ENCODE measurements around the gene CBX4.
A peak's percentile ranks its signal among the peaks of the same experiment; 100 is the strongest.

CBX4 gene

DNA sequence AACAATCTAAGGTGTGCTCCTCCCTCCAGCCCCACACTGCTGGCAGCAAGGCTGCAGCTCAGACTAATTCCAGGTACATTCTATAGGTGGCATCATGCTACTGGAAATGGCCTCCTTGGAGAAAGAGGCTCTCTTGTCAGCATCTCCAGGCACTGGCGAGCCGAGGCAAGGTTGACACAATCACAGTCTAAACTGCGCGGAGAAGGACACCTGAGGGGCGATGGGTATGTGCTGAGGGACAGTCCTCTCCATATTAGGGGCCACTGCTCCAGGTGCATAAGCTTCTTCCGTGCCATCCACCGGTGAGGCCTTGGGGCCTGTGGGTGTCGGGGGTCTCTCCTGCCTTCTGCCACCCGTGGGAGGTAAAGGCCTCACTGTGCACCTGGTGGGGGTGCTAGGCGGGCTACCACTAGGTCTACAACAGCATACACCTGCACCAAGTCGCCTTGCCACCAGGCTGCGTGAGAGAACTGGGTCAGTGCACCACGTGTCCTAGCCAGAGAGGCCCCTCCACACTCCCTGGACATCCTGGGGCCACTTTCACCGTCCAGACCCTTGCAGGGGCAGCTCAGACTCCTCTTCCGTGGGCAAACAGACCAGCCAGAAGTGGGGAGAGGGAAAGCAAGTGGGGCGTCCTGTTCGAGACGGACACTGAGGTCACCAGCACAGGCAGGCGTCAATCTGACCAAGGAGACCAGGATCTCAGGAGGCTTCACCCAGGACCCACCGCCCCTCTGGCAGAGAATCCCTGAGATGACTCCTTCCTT, 30.3 kb downstream of the CBX4 start:
- Mint-ChIP-seq H3K9me3 (no peaks in the 10 kb centered on the region), H3K36me3 (ENCODE audit: insufficient read depth) (peaks cover 24% of the 10 kb centered on the region), H3K27ac (ENCODE audit: low read depth) (no peak overlapping the region), H3K4me3 (peak overlapping the region; percentile 13), H3K27me3 (peaks cover 86% of the 10 kb centered on the region), H3K4me1 (peaks cover 31% of the 10 kb centered on the region)
- DNase-seq (ENCODE audit: low spot score in 2 of 2) (no peak), ATAC-seq (replicated peaks; ENCODE audit: extremely low read depth, poor library complexity, severe bottlenecking) (no peak)

DNA sequence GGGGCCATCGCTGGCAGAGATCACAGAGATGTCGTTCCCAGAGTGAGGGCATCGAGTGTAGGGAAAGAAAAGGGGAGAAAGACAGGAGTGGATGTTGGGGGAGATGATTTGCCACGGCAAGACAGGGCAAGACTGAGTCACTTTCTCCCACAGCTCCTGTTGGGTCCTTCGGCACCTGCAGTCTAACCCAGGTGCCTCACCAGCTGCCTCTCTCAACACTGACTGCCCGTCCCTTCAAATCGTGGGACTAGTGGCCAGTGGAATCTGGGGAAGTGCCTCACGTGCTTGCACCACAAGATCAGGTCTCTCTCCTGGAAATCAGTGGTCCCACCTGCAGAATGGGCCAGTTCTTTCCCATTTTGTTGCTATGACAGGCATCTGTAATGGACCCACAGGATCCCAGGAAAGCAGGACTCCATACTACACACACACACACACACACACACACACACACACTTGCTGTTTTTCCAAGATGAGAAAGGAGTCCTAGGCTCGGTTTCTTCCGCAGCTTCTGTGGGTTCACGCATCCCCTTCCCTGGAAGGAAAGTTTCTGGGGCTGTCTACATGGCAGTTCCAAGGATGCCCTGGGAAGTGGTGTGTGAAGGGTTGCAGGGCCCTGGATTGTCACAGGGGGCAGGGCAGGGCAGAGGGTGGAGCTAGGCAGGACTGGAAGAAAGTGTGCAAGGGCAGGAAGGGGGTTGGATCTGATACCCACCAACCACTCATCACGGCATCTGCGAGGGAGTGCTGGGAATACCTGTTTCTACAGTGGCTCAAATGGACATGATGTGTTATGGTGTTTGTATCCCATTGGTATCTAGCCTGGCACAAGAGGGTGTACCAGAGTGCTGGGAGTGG, 32.1 kb downstream of the CBX4 start:
- no peak overlapping the region for H3K4me3 Mint-ChIP-seq
- H3K27me3 Mint-ChIP-seq: peaks cover 82% of the 10 kb centered on the region
- H3K27ac Mint-ChIP-seq (ENCODE audit: low read depth): no peak overlapping the region
- H3K36me3 Mint-ChIP-seq (ENCODE audit: insufficient read depth): peaks cover 22% of the 10 kb centered on the region
- no peaks in the 10 kb centered on the region for H3K9me3 Mint-ChIP-seq
- H3K4me1 Mint-ChIP-seq: peaks cover 27% of the 10 kb centered on the region
- DNase-seq (ENCODE audit: low spot score in 2 of 2): no peak
- ATAC-seq (replicated peaks; ENCODE audit: extremely low read depth, poor library complexity, severe bottlenecking): no peak

DNA sequence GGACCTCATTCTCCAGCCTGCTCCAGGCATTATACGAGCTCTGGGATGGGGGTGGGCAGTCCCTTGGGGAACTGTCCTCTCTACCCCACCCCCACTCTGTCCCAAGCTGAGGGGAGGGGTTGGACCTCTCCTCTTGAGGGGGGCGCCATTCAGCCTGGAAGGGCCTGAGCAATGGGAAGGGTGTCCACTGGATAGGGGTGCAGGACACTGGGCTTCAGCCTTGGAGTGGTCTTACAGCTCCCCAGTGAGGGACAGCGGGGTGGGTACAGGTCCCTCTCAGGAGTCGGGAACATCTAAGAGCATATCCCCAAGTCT, 32.8 kb downstream of the CBX4 start:
- Mint-ChIP-seq H3K9me3 (no peaks in the 10 kb centered on the region), H3K36me3 (ENCODE audit: insufficient read depth) (peaks cover 18% of the 10 kb centered on the region), H3K4me3 (no peak overlapping the region), H3K27me3 (peaks cover 82% of the 10 kb centered on the region), H3K27ac (ENCODE audit: low read depth) (no peak overlapping the region), H3K4me1 (peaks cover 23% of the 10 kb centered on the region)
- no peak for DNase-seq (ENCODE audit: low spot score in 2 of 2)
- ATAC-seq (replicated peaks; ENCODE audit: extremely low read depth, poor library complexity, severe bottlenecking): no peak

DNA sequence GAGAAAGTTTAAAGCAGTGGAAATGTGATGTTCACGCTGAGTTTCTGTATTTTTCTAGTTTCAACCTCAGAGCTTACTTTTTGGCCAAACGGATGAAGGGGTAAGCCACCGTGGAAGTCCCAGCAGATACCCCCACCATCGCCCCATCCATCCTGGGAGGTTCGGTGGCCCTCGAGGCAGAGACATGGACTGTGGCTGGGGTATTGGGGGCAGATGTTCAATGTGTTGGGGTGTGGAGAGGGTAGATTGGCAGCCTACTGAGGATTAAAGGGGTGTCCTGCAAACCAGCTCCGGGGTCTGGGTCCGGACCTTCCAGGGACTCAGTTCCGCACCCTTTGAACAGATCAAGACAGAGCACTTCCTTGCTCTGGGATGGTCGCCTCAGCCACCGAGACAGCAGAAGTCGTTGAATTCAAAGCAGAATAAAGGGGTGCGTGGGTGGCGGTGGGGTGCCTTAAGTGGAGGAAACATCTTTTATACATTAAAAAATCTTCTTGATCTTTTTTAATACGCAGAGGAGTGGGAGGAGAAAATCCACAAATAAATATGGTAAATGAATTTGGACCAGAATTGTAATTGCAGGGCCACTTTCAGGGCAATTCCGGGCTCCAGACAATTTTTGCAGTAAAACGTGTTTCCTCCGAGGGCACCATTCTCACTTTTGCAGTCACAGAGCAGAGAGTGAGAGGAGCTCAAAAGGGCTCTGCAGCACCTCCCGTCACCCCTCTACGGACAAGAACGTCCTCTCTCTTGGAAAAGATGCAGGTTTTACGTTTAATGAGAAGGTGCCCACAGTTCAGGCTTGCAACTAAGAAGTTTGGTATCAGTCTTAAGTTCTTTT, 34.2 kb downstream of the CBX4 start:
- no peaks in the 10 kb centered on the region for H3K9me3 Mint-ChIP-seq
- H3K27me3 Mint-ChIP-seq: peaks cover 81% of the 10 kb centered on the region
- H3K27ac Mint-ChIP-seq (ENCODE audit: low read depth): peak overlapping the region; percentile 80
- H3K36me3 Mint-ChIP-seq (ENCODE audit: insufficient read depth): peaks cover 22% of the 10 kb centered on the region
- ATAC-seq (replicated peaks; ENCODE audit: extremely low read depth, poor library complexity, severe bottlenecking): no peak
- no peak for DNase-seq (ENCODE audit: low spot score in 2 of 2)
- peak overlapping the region; percentile 73 for H3K4me3 Mint-ChIP-seq
- peaks cover 24% of the 10 kb centered on the region for H3K4me1 Mint-ChIP-seq

DNA sequence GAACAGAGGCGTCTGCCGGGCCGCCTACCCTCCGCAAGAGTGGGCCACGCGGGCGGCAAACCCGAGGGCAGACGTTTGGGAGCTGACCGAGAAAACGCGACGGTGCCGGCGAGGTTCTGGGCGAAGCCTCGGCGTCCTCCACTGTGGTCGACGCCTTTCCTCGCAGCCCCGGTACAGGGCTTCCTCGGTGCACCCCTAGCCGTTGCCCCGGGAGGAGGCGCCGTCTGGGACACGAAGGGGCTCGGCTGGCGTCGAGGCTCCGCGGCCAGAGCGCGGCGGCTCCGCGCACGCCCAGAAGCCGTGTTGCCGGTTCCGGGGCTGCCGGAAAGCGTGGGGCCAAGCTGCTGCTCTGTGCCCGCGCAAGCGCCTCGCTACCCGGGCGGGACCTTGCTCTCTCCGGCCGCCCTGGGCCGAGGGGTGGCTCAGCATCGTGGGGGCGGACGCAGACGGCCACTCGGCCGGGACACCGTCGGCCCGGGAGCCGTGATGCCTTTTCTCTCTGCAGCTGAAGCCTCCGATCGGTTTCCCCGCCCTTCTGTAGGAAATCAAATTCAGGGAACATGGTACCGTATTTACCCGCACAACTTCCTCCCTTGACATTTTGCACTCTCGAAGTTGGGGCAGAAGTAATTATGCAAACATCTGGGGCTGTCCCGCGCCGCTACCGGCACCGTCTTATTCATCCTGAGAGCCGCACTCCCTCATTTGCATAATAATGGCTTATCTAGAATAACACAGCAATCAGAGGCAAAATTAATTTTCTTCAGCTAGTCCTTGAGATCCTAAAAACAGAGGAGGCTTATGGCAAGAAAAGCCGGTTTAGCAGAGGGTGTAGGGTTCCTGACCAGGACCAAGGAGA, 35.0 kb downstream of the CBX4 start:
- DNase-seq (ENCODE audit: low spot score in 2 of 2): no peak
- Mint-ChIP-seq H3K4me1 (peaks cover 32% of the 10 kb centered on the region), H3K36me3 (ENCODE audit: insufficient read depth) (peaks cover 31% of the 10 kb centered on the region), H3K9me3 (no peaks in the 10 kb centered on the region), H3K27me3 (peaks cover 81% of the 10 kb centered on the region), H3K4me3 (peak overlapping the region; percentile 73), H3K27ac (ENCODE audit: low read depth) (peak overlapping the region; percentile 80)
- ATAC-seq (replicated peaks; ENCODE audit: extremely low read depth, poor library complexity, severe bottlenecking): peak; percentile 44

DNA sequence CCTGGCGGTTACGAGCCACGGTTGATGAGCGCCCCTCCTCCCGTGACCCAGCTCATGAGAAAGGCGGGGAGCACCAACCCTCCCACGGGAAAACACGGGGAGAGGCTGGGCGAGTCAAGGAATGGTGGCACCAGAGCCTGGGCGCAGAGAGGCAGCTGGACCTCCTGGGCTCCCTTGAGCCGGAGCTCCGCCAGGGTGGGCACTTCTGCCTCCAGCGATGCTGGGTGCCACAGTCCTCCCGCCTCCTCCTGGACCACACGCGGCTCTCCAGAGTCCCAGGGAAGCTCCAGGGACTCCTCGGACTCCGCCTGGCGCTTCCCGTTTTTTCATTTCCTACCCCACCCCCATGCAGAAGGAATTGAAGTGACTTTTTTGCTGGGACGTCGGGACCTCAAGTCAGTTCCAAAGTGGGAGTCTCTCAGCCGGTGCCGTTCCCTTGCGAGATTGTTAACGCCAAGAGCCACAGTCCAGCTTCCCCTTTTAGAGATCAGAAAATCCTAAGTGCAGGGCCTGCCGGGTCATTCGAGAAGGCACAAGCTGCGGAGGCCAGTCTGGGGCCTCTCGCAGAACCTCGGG, 35.7 kb downstream of the CBX4 start:
- Mint-ChIP-seq H3K27ac (ENCODE audit: low read depth) (no peak overlapping the region), H3K9me3 (no peaks in the 10 kb centered on the region), H3K27me3 (peaks cover 81% of the 10 kb centered on the region), H3K4me3 (peak overlapping the region; percentile 46), H3K36me3 (ENCODE audit: insufficient read depth) (peaks cover 31% of the 10 kb centered on the region), H3K4me1 (peaks cover 35% of the 10 kb centered on the region)
- DNase-seq (ENCODE audit: low spot score in 2 of 2) (no peak), ATAC-seq (replicated peaks; ENCODE audit: extremely low read depth, poor library complexity, severe bottlenecking) (no peak)

DNA sequence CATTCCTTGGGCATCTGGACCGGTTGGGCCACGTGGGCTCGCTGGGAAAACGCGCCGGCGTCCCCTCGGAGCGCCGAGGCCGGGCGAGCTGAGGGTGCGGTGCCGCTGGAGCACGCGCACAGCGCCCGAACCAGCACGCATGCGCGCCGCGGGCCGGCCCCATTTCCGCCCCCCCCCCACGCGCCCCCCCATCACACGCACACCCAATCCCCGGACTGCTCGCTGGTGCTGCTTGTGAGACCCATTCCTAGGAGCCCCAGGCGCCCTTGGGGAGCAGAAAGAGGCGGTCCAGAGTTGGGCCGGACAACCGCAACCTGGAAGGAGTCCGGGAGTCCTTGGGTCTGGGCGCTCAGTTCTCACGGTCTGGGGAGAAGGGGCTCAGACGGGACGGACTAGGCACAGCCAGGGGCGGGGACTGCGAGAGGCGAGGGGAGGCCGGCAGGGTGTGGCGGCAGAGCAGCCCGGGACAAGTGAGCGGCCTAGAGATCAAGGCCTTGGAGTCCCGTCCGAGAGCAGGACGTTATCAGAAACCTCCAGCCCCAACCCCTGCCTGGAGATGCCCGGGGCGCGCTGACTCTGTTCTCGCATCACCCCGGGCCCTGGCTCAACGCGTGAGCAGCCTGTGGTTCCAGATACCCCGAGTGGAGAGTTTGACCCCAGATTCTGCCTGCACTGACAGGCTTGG, 36.4 kb downstream of the CBX4 start:
- Mint-ChIP-seq H3K27me3 (peaks cover 79% of the 10 kb centered on the region), H3K4me1 (peaks cover 38% of the 10 kb centered on the region), H3K36me3 (ENCODE audit: insufficient read depth) (peaks cover 31% of the 10 kb centered on the region), H3K4me3 (no peak overlapping the region), H3K27ac (ENCODE audit: low read depth) (peak overlapping the region; percentile 55), H3K9me3 (no peaks in the 10 kb centered on the region)
- ATAC-seq (replicated peaks; ENCODE audit: extremely low read depth, poor library complexity, severe bottlenecking) (no peak), DNase-seq (ENCODE audit: low spot score in 2 of 2) (no peak)

DNA sequence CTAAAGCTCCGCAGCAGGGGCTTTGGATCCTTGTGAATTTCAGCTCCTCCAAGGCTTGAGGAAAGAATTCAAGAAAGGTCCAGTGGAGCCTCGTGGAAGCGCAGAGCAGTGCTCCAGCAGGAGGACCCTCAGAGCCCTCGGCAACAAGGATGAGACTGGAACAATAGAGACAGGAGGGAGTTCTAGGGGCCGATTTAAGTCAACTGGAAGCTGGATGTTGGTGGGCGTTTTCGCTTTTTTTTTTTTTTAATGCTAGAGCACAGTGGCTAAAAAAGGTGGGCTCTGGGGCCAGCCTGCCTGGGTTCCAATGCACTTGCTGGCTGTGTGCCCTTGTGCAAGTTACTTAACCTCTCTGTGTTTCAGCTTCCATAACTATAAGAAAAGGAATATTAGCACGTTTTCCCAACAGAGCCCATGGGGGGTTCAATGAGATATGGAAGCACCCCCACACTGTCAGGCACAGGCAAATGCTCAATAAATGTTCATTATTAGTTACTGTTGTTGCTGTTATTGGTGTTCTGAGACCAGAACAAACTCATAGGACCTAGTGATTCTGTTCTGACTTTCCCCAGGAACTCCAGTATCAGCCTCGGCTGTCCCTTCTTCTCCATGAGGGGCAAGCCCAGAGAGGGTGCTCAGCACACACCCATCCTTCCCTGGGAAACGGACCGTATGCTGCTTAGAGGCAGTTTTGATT, 37.1 kb downstream of the CBX4 start:
- H3K9me3 Mint-ChIP-seq: no peaks in the 10 kb centered on the region
- no peak overlapping the region for H3K27ac Mint-ChIP-seq (ENCODE audit: low read depth)
- DNase-seq (ENCODE audit: low spot score in 2 of 2): no peak
- peaks cover 32% of the 10 kb centered on the region for H3K36me3 Mint-ChIP-seq (ENCODE audit: insufficient read depth)
- H3K4me3 Mint-ChIP-seq: no peak overlapping the region
- ATAC-seq (replicated peaks; ENCODE audit: extremely low read depth, poor library complexity, severe bottlenecking): no peak
- peaks cover 72% of the 10 kb centered on the region for H3K27me3 Mint-ChIP-seq
- peaks cover 39% of the 10 kb centered on the region for H3K4me1 Mint-ChIP-seq

DNA sequence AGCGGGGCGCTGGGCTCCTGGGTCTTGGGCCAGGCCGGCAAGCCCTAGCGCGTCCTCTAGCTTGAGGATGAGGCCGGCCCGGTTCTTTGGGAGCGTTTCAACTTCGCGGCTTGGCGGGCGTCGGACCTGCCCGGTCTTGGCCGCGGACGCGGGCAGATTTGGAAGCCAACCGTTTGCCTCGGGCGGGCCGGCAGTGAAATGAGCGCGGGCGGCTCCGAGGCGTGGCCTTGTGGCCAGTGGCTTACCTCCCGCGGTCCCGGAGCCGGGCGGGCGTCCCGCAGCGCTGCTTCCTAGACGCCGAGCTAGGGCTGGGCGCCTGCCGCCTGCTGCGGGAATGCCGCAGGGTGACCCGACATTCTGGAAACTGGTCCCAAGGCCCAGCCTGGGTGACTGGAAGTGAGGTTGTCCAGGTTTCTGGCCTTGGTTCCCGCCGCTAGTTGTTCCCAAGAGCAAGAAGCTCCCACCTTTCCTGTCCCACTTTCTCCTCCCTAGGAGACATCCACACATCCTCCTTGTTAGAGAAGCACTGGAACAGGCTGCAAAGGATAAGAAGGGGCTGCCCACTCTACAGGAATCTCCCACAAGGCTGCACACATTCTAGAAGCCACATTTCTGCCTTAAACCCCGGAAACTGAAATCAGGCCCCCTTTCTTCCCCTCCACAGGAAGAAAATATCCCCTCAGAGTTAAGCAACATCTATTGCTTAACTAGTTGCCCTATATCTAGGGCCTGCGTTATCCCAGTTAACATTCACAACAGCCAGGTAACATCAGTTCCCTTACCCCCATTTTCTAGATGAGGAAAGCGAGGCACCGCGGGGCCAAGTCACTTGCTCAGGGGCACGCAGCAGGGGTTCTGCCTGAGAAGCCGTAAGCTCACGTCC, 37.8 kb downstream of the CBX4 start:
- no peak for DNase-seq (ENCODE audit: low spot score in 2 of 2)
- H3K27ac Mint-ChIP-seq (ENCODE audit: low read depth): no peak overlapping the region
- H3K4me3 Mint-ChIP-seq: no peak overlapping the region
- no peak for ATAC-seq (replicated peaks; ENCODE audit: extremely low read depth, poor library complexity, severe bottlenecking)
- H3K27me3 Mint-ChIP-seq: peaks cover 64% of the 10 kb centered on the region
- no peaks in the 10 kb centered on the region for H3K9me3 Mint-ChIP-seq
- H3K36me3 Mint-ChIP-seq (ENCODE audit: insufficient read depth): peaks cover 37% of the 10 kb centered on the region
- peaks cover 45% of the 10 kb centered on the region for H3K4me1 Mint-ChIP-seq

DNA sequence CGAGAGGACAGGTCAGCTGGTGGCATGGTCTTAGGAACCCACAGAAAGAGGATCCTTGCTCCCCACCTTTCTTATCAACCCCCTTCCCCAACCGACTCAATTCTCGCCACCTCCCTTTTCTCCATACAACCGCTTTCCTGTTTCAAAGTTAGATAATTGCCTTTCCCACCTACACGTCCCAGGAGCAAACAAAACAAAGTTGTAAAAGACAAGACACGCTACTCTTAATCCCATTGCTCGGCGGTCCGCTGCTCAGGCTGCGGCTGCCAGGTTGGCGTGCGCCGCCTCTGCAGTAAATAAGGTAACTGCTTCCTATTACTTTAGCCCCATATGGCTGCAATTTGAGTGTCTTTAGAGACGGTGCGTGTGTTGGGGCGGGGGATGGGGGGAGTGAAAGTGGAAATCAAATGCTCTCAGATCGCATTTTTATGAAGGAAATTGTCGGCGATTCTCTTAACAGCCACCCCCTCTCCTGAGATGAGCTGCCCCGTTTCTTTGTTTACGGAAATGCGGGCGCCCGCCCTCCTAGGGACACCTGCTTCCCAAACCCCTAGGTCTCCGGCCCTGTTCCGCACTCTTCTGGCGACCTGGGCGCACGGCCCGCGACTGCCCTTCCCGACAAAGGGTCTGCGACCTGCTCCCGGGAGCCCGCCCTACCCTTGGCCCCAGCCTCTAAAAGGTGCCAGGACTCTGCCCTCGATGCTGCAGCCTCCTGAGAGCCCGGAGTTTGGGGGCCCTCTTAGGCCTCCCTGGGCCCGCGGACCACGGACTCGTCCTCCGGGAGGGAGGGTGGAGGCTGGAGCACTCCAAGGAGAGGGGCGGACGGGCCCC, 38.7 kb downstream of the CBX4 start:
- ATAC-seq (replicated peaks; ENCODE audit: extremely low read depth, poor library complexity, severe bottlenecking) (no peak), DNase-seq (ENCODE audit: low spot score in 2 of 2) (no peak)
- H3K4me3 Mint-ChIP-seq: peak overlapping the region; percentile 85
- peaks cover 48% of the 10 kb centered on the region for H3K4me1 Mint-ChIP-seq
- H3K27ac Mint-ChIP-seq (ENCODE audit: low read depth): peak overlapping the region; percentile 94
- H3K27me3 Mint-ChIP-seq: peaks cover 56% of the 10 kb centered on the region
- H3K9me3 Mint-ChIP-seq: no peaks in the 10 kb centered on the region
- peaks cover 37% of the 10 kb centered on the region for H3K36me3 Mint-ChIP-seq (ENCODE audit: insufficient read depth)
